VCaP (cell line): Measurements from ENCODE around the gene KSR1.
"Not testable (repeated sequence)": the region's sequence is repeated elsewhere in the genome, so short reads cannot be mapped to it uniquely, and the experiment has no call there.

Experiments used
- H3K27ac ChIP-seq: fragments of 450-650 bp; 2 replicates; pipeline ENCODE4 v1.5.1; 2017
- TF ChIP-seq, protein P1 (sequence below): fragments of 450-650 bp; conservative IDR thresholded peaks from 2 replicates; pipeline ENCODE4 v1.5.1; 2017; ENCODE audit warnings: mild to moderate bottlenecking, moderate library complexity

The KSR1 gene

DNA sequence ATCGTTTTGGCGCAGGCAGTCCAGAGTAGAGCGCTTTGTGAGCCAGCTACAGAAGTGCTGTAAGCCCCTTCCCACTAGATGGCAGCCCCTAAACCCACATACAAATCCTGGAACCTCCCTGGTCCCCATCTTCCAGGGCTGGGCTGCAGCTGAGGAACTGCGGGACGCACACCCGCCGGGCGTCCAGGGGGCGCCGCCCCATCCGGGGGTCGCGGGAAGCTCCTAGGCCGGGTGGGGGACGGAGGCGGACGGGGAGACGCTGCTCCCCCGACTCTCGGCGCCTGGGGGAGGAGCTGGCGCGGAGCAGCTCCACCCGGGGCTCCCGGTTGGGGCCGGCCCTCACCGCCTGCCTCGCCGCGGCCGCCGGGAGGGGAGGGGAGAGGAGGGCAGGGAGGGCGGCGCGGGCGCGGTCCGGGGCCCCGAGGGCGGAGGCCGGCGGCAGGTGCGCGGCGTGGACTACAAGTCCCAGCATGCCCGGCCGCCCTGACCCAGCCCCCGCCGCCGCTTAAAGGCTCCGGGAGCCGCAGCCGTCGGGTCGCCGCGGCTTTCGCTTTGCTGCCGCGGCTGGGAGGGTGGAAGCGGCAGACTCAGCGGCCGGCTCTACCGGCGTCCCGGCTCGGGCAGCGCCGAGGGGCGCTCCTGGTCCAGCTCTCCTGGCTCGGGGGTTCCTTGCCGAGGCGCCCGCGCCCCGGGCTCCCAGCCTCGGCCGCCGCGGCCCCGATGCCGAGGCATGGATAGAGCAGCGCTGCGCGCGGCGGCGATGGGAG, at the start of gene KSR1:
KSR1 (plus strand) TSS at position 535 of the 767 bp plus-strand sequence; CDS start at position 731, 196 bp downstream.
- H3K27ac ChIP-seq: peak within 1 kb of the TSS; percentile 45; the same call in 1 of the 2 replicates
- TF ChIP-seq, protein P1, sequence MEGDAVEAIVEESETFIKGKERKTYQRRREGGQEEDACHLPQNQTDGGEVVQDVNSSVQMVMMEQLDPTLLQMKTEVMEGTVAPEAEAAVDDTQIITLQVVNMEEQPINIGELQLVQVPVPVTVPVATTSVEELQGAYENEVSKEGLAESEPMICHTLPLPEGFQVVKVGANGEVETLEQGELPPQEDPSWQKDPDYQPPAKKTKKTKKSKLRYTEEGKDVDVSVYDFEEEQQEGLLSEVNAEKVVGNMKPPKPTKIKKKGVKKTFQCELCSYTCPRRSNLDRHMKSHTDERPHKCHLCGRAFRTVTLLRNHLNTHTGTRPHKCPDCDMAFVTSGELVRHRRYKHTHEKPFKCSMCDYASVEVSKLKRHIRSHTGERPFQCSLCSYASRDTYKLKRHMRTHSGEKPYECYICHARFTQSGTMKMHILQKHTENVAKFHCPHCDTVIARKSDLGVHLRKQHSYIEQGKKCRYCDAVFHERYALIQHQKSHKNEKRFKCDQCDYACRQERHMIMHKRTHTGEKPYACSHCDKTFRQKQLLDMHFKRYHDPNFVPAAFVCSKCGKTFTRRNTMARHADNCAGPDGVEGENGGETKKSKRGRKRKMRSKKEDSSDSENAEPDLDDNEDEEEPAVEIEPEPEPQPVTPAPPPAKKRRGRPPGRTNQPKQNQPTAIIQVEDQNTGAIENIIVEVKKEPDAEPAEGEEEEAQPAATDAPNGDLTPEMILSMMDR: peak; percentile 66

DNA sequence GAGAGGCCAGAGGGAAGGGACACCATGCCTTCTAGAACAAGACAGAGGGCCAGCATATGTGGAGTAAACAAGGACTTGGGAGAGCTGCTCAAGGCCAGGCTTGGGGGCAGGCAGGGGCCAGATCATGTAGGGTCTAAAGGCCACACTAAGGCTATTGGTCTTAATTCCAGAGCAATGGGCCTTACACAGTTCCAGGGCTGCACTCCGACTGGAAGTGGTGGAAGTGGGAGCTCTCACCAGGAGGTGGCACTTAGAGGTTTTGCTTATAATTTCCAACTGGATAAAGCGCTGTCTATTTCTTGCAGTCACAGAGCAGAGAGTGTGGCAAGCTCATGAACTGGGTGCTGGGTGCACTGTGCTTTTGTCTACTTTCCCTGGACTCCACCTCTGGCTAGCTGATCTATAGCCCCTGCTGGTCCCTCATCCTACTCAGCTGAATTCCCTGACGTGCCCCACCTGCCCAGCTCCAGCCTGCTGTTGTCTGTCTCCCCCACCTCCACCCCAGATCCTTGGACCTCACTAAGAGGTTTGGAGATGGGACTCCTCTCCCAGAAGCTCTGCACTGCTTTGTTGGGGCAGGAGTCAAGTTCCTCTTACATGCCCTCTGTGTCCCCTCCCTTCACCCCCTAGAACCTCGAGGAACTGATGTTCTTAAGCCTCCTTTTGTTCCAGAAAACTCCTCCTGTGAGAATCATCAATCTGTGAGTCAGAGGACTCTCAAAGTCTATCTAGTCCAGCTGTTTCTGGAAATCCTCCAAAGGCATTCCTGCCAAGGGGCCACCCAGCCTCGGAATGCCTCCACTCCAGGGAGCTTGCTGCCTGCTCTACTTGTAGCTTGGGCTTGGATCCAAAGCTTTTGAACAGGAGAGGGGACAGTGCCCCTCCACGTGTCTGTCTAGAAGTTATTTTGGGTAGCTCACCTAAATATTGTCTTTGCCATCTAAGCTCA, 48.1 kb upstream of the KSR1 start:
- H3K27ac ChIP-seq: no peak overlapping the region
- TF ChIP-seq, protein P1: no peak

DNA sequence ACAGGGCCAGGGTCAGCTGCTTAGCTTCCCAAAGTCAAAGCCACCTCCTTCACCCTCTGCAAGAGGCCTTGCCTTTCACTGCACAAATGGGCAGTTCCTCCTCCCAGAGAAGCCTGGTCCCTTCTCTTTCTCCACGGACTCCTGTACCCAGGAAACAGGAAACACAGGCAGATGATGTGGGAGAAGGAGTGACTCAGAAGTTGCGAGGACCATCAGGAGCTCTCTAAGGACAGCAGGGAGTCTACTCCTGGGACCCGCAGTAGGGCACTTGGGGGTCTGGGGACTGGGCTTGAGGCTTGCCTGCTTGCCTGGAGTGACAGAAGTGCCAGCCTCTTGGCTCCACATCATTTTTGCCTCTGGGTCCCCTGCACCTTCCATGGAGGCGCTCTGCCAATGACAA, 47.4 kb upstream of the KSR1 start:
- TF ChIP-seq, protein P1: no peak
- H3K27ac ChIP-seq: no peak overlapping the region

DNA sequence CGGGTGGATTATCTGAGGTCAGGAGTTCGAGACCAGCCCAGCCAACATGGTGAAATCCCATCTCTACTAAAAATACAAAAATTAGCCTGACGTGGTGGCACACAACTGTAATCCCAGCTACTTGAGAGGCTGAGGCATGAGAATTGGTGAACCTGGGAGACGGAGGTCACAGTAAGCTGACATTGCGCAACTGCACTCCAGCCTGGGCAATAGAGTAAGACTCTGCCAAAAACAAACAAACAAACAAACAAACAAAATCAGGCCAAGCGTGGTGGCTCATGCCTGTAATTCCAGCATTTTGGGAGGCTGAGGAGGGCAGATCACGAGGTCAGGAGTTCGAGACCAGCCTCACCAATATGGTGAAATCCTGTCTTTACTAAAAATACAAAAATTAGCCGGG, 44.1 kb upstream of the KSR1 start:
- not testable (repeated sequence) for H3K27ac ChIP-seq

DNA sequence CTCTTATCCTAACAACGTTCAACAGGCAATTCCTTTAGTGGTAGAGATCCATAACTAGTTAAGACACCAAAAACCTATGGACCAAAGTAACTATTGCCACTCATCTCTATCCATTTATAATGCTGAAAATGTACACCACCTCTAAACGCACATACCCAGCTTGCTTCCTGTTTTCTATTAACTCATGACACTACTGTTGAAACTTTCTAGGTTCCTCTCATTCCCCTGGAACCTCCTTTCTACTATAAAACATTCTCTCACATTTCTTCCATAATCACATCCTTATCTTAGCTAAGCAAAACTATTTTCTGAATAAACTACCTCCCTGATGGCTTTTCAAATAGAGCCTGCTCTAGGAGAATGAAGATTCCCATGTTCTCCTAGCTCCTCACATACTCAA, 42.9 kb upstream of the KSR1 start:
- no peak overlapping the region for H3K27ac ChIP-seq
- TF ChIP-seq, protein P1: no peak

DNA sequence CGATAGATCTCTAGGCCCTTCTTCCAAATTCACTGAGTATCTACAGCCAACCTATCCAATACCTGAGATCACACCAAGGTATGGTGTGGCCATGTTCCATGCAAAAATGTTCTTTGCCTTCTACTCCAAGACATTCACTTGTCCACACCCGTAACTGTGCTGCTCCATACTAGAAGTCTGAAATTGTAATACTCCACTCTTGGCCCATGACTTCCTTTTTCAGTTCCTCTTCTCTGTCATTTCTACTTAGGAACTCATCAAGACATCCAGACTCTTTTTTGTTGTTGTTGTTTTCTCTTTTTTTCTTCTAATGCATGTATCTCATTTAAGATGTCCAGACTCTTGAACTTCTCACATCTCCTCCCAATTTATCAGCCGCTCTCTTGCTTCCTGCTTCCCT, 42.5 kb upstream of the KSR1 start:
- no peak overlapping the region for H3K27ac ChIP-seq
- TF ChIP-seq, protein P1: no peak

DNA sequence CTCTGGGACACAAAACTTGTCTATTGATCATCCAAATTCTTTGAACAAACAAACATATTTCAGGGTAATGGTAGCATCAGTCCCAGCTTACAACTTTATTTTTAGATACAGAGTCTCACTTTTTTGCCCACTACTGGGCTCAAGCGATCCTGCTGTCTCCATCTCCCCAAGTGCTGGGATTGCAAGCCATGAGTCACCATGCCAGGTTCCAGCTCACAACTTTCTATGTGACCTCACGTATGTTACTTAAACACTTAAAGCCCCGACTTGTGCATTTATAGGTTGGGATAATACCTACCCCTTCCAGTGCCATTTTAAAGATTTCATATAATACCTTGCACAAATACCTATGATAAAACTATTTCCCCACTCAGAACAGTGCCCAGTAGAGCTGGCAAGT, 42.0 kb upstream of the KSR1 start:
- peak overlapping the region; percentile 34; the same call in 1 of the 2 replicates for H3K27ac ChIP-seq
- TF ChIP-seq, protein P1: no peak
